ENCODE results near the gene BTBD18.

GRCh38 chr11:57792060-57792541, 40.5 kb upstream of the BTBD18 start:
- TF ChIP-seq SKI (IDR thresholded peaks at IDR 0.05; ENCODE audit: partially characterized antibody) (no peak), MYNN (CRISPR knock-in tag; IDR thresholded peaks at IDR 0.05; ENCODE audit: low read depth) (no peak), REPIN1 (CRISPR knock-in tag; IDR thresholded peaks at IDR 0.05; ENCODE audit: borderline replicate concordance, low read depth) (no peak)

Measured in HepG2 (cell line).